CD4-positive, alpha-beta memory T cell (primary cell): ENCODE data around the gene DENND6B. TPM values are rescaled to one million over a fixed set of nuclear protein-coding genes. Genes with fewer than 3 reads are reported as not detected.

Source experiments
- CTCF ChIA-PET: fragments of 350-600 bp; sonication (Branson Sonifier 250); formaldehyde crosslinking; loops from one replicate; lab custom pipeline; 2021; ENCODE audit warnings: inconsistent platforms; ENCODE audit not compliant: partially characterized antibody; lab: Charles Lee
- POLR2A ChIA-PET: fragments of 350-600 bp; sonication (Branson Sonifier 250); formaldehyde crosslinking; loops from one replicate; lab custom pipeline; 2021; ENCODE audit not compliant: partially characterized antibody; lab: Charles Lee
- DNase-seq, 5 donors: peaks; one replicate each; pipeline versions ENCODE4 v3.0.0 to v3.0.0-alpha.2; 2020 to 2022; ENCODE audit warnings: mixed read lengths in 1 of 5
- H3K27ac ChIP-seq: one replicate; pipeline ENCODE4 v1.7.0; 2013; ENCODE audit warnings: low read depth, low read length
- H3K27me3 ChIP-seq: 2 replicates; pipeline ENCODE4 v1.7.0; 2013; ENCODE audit warnings: mild to moderate bottlenecking, low read length, moderate library complexity; ENCODE audit not compliant: insufficient read depth
- H3K36me3 ChIP-seq: 2 replicates; pipeline ENCODE4 v1.7.0; 2013; ENCODE audit warnings: mild to moderate bottlenecking, low read length, moderate library complexity; ENCODE audit not compliant: insufficient read depth
- H3K4me1 ChIP-seq: 2 replicates; pipeline ENCODE4 v1.7.0; 2013; ENCODE audit warnings: mild to moderate bottlenecking, low read length, moderate library complexity; ENCODE audit not compliant: insufficient read depth
- H3K4me3 ChIP-seq, 2 donors: one replicate each; pipeline ENCODE4 v1.7.0; 2013; ENCODE audit warnings: low read length in 2 of 2, mild to moderate bottlenecking in 1 of 2
- H3K9me3 ChIP-seq, 2 donors: one replicate each; pipeline ENCODE4 v1.7.0; 2013; ENCODE audit warnings: low read length in 2 of 2, control low read depth in 1 of 2; ENCODE audit not compliant: control insufficient read depth in 1 of 2
- H3K27ac Mint-ChIP-seq, 7 donors: one replicate each; pipeline ENCODE4 v1.8.0; 2020 to 2021; ENCODE audit warnings: mixed read lengths in 7 of 7, mild to moderate bottlenecking in 6 of 7, inconsistent platforms in 3 of 7, moderate library complexity in 3 of 7
- H3K27me3 Mint-ChIP-seq, 2 donors: one replicate each; pipeline ENCODE4 v1.8.0; 2020 to 2021; ENCODE audit warnings: mixed read lengths in 2 of 2
- H3K36me3 Mint-ChIP-seq, 2 donors: one replicate each; pipeline ENCODE4 v1.8.0; 2020 to 2021; ENCODE audit warnings: mixed read lengths in 2 of 2, inconsistent platforms in 1 of 2, mild to moderate bottlenecking in 1 of 2
- H3K4me1 Mint-ChIP-seq, 4 donors: one replicate each; pipeline ENCODE4 v1.8.0; 2020 to 2021; ENCODE audit warnings: mixed read lengths in 4 of 4, mild to moderate bottlenecking in 1 of 4
- H3K4me3 Mint-ChIP-seq, 8 donors: one replicate each; pipeline ENCODE4 v1.8.0; 2020 to 2021; ENCODE audit warnings: mixed read lengths in 8 of 8, mild to moderate bottlenecking in 7 of 8, moderate library complexity in 6 of 8, inconsistent platforms in 3 of 8
- H3K9me3 Mint-ChIP-seq, 8 donors: one replicate each; pipeline ENCODE4 v1.8.0; 2020 to 2021; ENCODE audit warnings: mixed read lengths in 8 of 8, mild to moderate bottlenecking in 5 of 8, inconsistent platforms in 3 of 8, moderate library complexity in 1 of 8
- intact Hi-C: fragments of 100-400 bp; cut with micrococcal nuclease; formaldehyde crosslinking; loops from one replicate; pipeline ENCODE4 v1.15.1; 2023
- polyA plus RNA-seq, 2 donors: library from polyadenylated mRNA; unstranded; fragments of 300-500 nt; fragmentation: Illumina TruSeq; gene quantifications; one replicate each; pipeline ENCODE4 v1.2.3, GENCODE V29; 2021
- total RNA-seq, 2 experiments: library from RNA; stranded (reverse); gene quantifications; one replicate each; pipeline ENCODE4 v1.2.3, GENCODE V29; 2021

DENND6B gene
- total and polyA plus RNA-seq, 4 experiments from 2014 or later, result 0.22 to 2.4 (median 0.94) TPM

GRCh38 chr22:50320116-50320515 lies 6.7 kb downstream of the DENND6B start:
- CTCF ChIA-PET, result interaction anchor here (1.8 kb wide), 1 partner anchor 67 kb away, joined by 5 read pairs; no protein-coding TSS in a partner anchor
- Mint-ChIP-seq H3K9me3 (no peaks in the 10 kb centered on the region), H3K4me3 (peak overlapping the region in 1 of 8 donors; percentile 15), H3K4me1 (peaks cover 2 to 10% (median 4%) of the 10 kb centered on the region in 4 donors), H3K36me3 (no peaks in the 10 kb centered on the region), H3K27ac (no peak overlapping the region), H3K27me3 (no peaks in the 10 kb centered on the region)
- H3K4me1 ChIP-seq, result peaks cover 3% of the 10 kb centered on the region
- DNase-seq, result no peak
- POLR2A ChIA-PET, result no interaction called here
- H3K36me3 ChIP-seq, result no peaks in the 10 kb centered on the region
- H3K27ac ChIP-seq, result no peak overlapping the region
- intact Hi-C loops, result no loop called here
- no peak overlapping the region for H3K4me3 ChIP-seq
- no peaks in the 10 kb centered on the region for H3K9me3 ChIP-seq
- H3K27me3 ChIP-seq, result no peaks in the 10 kb centered on the region

GRCh38 chr22:50319503-50319951 lies 7.3 kb downstream of the DENND6B start:
- Mint-ChIP-seq H3K9me3 (no peaks in the 10 kb centered on the region), H3K36me3 (no peaks in the 10 kb centered on the region), H3K4me3 (peak overlapping the region in 1 of 8 donors; percentile 25), H3K4me1 (peaks cover 2 to 8% (median 5%) of the 10 kb centered on the region in 4 donors), H3K27ac (no peak overlapping the region), H3K27me3 (no peaks in the 10 kb centered on the region)
- CTCF ChIA-PET, result no interaction called here
- POLR2A ChIA-PET, result no interaction called here
- H3K4me3 ChIP-seq, result no peak overlapping the region
- no peaks in the 10 kb centered on the region for H3K9me3 ChIP-seq
- no peaks in the 10 kb centered on the region for H3K36me3 ChIP-seq
- H3K27ac ChIP-seq, result no peak overlapping the region
- H3K27me3 ChIP-seq, result no peaks in the 10 kb centered on the region
- peaks cover 9% of the 10 kb centered on the region for H3K4me1 ChIP-seq
- DNase-seq, result peak in 1 of 5 donors; percentile 27
- intact Hi-C loops, result no loop called here

DNA sequence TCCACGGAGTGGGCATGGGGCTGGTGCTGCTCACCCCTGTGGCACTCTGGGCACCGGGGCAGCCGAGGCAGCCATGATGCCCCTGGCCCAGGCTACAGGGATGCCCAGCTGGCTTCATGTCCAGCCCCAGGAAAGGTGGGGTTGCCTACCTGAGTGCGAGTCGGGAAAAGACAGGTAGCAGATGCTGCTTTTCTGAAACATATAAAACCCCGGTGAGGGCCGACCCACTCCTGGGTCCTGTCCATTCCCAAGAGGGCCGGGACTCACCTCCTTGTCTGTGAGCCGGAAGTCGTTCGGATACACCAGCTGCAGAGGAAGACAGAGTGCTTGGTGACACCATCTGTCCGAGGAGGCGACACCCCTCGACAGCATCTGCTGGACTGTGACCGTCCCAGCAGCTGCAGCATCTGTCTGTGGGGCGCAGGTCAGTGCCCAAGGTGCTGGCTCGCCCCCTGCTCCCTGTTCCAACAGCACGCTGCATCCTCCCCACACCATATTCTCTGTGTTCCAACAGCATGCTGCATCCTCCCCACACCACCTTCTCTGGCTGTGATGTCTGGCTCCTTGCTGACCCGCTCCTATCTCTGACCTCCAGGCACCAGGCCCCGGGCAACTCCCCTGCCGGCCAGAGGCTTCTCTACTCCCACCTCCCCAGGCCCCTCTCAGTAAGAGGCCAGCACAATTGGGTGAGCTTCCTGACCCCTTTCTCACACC lies 8.0 kb downstream of the DENND6B start:
- peaks cover 6 to 15% (median 10%) of the 10 kb centered on the region in 4 donors for H3K4me1 Mint-ChIP-seq
- peak overlapping the region in 1 of 8 donors; percentile 25 for H3K4me3 Mint-ChIP-seq
- Histone ChIP-seq H3K27ac (no peak overlapping the region), H3K4me1 (peaks cover 16% of the 10 kb centered on the region), H3K4me3 (no peak overlapping the region), H3K9me3 (no peaks in the 10 kb centered on the region), H3K27me3 (no peaks in the 10 kb centered on the region), H3K36me3 (no peaks in the 10 kb centered on the region)
- peak in 1 of 5 donors; percentile 29 for DNase-seq
- H3K9me3 Mint-ChIP-seq, result no peaks in the 10 kb centered on the region
- intact Hi-C loops, result no loop called here
- no peaks in the 10 kb centered on the region for H3K27me3 Mint-ChIP-seq
- H3K36me3 Mint-ChIP-seq, result no peaks in the 10 kb centered on the region
- CTCF ChIA-PET, result no interaction called here
- H3K27ac Mint-ChIP-seq, result peak overlapping the region in 1 of 7 donors; percentile 13
- POLR2A ChIA-PET, result no interaction called here

DNA sequence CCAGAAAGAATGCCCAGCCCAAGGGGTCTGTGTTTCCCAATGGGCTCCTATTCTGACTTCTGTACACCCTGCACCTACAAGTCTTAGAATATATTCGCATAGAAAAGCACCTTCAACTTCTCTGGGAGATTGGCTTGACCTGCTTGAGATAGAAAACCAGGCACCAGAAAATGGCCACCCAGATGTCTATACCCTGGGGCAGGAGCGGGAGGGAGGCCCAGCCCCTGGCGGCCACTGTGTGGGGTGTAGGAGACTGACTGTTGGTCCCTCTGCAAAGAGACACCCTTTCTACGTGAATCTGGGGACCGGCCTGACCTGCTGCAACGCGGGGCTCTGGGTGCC lies 8.5 kb downstream of the DENND6B start:
- Histone ChIP-seq H3K4me3 (no peak overlapping the region), H3K9me3 (no peaks in the 10 kb centered on the region), H3K27ac (no peak overlapping the region), H3K4me1 (peaks cover 19% of the 10 kb centered on the region), H3K36me3 (no peaks in the 10 kb centered on the region), H3K27me3 (no peaks in the 10 kb centered on the region)
- no peak overlapping the region for H3K27ac Mint-ChIP-seq
- no peak for DNase-seq
- no peaks in the 10 kb centered on the region for H3K27me3 Mint-ChIP-seq
- H3K4me1 Mint-ChIP-seq, result peaks cover 6 to 18% (median 12%) of the 10 kb centered on the region in 4 donors
- no peaks in the 10 kb centered on the region for H3K36me3 Mint-ChIP-seq
- ChIA-PET POLR2A (no interaction called here), CTCF (no interaction called here)
- H3K9me3 Mint-ChIP-seq, result no peaks in the 10 kb centered on the region
- no peak overlapping the region for H3K4me3 Mint-ChIP-seq
- intact Hi-C loops, result no loop called here

DNA sequence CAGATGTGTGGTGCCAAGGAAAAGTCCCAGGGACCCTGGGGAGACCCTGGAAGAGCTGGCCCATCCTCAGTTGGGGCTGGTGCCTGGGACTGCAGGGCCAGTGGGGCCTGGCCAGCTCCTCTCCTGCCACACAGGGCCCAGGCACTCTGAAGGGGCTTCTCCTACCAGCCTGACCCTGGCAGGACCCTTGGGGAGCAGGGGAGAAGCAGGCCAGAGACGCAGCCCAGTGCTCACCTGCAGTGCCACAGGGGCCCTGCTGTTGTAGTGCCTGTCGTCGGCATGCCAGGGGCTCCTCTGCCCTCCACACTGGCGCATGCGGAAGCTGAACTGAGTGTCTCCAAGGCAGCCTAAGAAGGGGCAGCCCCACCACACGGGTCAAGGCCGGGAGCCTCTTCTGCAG lies 9.1 kb downstream of the DENND6B start:
- intact Hi-C loops, result no loop called here
- Histone ChIP-seq H3K27me3 (no peaks in the 10 kb centered on the region), H3K4me1 (peaks cover 19% of the 10 kb centered on the region), H3K36me3 (no peaks in the 10 kb centered on the region), H3K4me3 (no peak overlapping the region), H3K27ac (no peak overlapping the region), H3K9me3 (no peaks in the 10 kb centered on the region)
- peak in 1 of 5 donors; percentile 9 for DNase-seq
- Mint-ChIP-seq H3K4me3 (no peak overlapping the region), H3K36me3 (no peaks in the 10 kb centered on the region), H3K4me1 (peaks cover 6 to 18% (median 12%) of the 10 kb centered on the region in 4 donors), H3K27ac (peak overlapping the region in 1 of 7 donors; percentile 15), H3K9me3 (no peaks in the 10 kb centered on the region), H3K27me3 (no peaks in the 10 kb centered on the region)
- CTCF ChIA-PET, result interaction anchor here (1.0 kb wide), 1 partner anchor 9 kb away, joined by 3 read pairs; the partner anchor contains the start of gene DENND6B
- POLR2A ChIA-PET, result no interaction called here

- Mint-ChIP-seq H3K4me1 (peaks cover 6 to 18% (median 12%) of the 10 kb centered on the region in 4 donors), H3K36me3 (no peaks in the 10 kb centered on the region), H3K9me3 (no peaks in the 10 kb centered on the region), H3K27me3 (no peaks in the 10 kb centered on the region), H3K4me3 (no peak overlapping the region), H3K27ac (peak overlapping the region in 1 of 7 donors; percentile 24)
- Histone ChIP-seq H3K4me1 (peaks cover 19% of the 10 kb centered on the region), H3K4me3 (no peak overlapping the region), H3K36me3 (no peaks in the 10 kb centered on the region), H3K27me3 (no peaks in the 10 kb centered on the region), H3K9me3 (no peaks in the 10 kb centered on the region), H3K27ac (no peak overlapping the region)
- POLR2A ChIA-PET, result no interaction called here
- peak in 1 of 5 donors; percentile 26 for DNase-seq
- intact Hi-C loops, result no loop called here
- CTCF ChIA-PET, result interaction anchor here (1.0 kb wide), 1 partner anchor 9 kb away, joined by 3 read pairs; the partner anchor contains the start of gene DENND6B
These were observed 9.6 kb downstream of the DENND6B start for GRCh38 chr22:50317178-50317577.

DNA sequence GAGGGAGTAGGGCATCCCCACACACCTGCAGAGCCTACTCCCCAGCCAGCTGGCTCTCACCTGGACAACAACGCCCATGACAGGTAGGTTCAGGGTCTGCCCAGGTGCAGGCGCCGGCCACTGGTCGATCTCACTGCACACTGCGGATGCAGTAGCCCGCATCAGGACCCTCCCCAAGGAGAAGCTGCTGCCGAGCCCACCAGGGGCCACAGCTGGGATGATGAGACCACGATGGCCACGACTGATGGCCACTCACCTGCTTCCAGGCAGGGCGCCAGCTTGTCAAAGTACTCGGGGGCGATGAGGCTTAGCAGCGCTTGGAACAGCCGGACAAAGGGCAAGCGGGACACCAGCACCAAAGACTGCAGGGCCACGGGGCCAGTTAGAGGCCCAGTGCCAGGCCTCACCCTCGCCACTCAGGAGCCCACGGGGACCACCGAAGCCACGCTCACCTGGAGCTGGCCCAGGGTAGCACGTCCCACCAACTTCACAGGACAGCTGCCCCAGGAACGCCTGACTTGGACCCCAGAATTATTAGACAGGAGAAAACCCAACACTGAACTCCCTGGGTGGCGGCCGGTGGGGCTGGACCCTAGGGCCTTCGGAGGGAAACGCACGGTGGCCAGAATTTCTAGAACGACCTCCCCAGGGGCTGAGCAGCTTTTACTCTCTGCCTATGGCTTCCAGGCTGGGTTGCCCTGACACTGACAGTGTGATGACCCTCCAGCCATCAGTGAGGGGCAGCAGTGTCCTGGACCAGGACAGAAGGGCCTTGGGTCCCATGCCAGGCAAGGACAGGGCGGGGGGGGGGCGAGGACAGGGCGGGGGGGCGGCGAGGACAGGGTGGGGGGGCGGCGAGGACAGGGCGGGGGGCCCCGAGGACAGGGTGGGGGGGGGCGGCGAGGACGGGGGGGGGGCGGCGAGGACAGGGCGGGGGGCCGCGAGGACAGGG lies 10.4 kb downstream of the DENND6B start:
- H3K9me3 ChIP-seq, result no peaks in the 10 kb centered on the region
- Mint-ChIP-seq H3K4me1 (peaks cover 6 to 18% (median 12%) of the 10 kb centered on the region in 4 donors), H3K9me3 (no peaks in the 10 kb centered on the region), H3K27ac (no peak overlapping the region), H3K4me3 (no peak overlapping the region), H3K27me3 (no peaks in the 10 kb centered on the region), H3K36me3 (no peaks in the 10 kb centered on the region)
- no peak overlapping the region for H3K4me3 ChIP-seq
- H3K27me3 ChIP-seq, result no peaks in the 10 kb centered on the region
- H3K36me3 ChIP-seq, result no peaks in the 10 kb centered on the region
- H3K4me1 ChIP-seq, result peaks cover 19% of the 10 kb centered on the region
- intact Hi-C loops, result no loop called here
- ChIA-PET CTCF (interaction anchor here (0.8 to 2.9 kb wide), 2 partner anchors 11 to 75 kb away, joined by 3 to 15 read pairs; partner anchors contain the start of gene DENND6B), POLR2A (interaction anchor here (2.7 kb wide), 1 partner anchor 8 kb away, joined by 9 read pairs; no protein-coding TSS in a partner anchor)
- no peak overlapping the region for H3K27ac ChIP-seq
- peak in 1 of 5 donors; percentile 31 for DNase-seq
